GM03348 (cell line): ENCODE data around the gene SMIM26.
"Not testable (repeated sequence)": the region's sequence is repeated elsewhere in the genome, so short reads cannot be mapped to it uniquely, and the experiment has no call there.

Source experiments
- DNase-seq: peaks from one replicate; pipeline ENCODE4 v3.0.0; 2012; ENCODE audit warnings: low spot score

Gene SMIM26, protein sequence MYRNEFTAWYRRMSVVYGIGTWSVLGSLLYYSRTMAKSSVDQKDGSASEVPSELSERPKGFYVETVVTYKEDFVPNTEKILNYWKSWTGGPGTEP

DNA sequence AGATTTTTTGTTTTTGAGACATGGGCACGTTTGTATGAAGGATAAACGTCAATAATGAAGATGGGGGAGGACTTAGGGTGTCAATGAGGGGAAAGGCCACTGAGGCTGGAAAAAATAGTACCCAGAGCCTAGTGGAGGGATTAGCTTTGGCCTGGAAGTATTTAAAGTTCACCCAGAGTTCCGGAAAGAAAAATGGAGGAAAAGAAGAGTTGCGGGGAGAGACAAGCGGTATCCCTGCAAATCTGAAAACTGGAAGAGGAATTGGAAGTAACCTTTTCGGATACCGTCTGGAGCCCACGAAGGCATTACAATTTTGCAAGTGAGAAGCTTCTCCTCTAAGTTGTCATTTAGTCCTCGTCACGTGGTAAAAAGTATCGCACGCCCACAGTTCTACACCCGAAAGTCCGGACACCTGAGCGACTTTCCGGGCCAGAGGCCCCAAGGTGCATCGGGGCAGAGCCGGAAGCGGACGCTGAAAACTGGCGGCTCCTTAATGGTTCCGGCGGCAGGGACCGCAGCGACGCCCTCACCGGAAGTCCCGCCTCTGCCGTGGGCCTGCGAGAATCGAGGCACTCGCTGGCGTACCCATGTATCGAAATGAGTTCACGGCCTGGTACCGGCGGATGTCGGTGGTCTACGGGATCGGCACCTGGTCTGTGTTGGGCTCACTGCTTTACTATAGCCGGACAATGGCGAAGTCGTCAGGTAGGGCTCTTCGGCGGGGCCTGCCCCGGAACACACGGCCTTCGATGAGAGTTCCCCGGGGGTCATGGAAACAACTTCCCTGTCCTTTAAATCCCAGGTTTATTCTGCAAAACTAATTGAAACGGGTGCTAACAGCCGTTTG, at the start of gene SMIM26:
SMIM26 (plus strand) TSS at position 541 of the 847 bp plus-strand sequence; CDS start at position 588, 47 bp downstream.
- peak; percentile 95 for DNase-seq

- DNase-seq, result not testable (repeated sequence)
These were observed 45.2 kb upstream of the SMIM26 start for GRCh38 chr20:18522066-18522465.

DNA sequence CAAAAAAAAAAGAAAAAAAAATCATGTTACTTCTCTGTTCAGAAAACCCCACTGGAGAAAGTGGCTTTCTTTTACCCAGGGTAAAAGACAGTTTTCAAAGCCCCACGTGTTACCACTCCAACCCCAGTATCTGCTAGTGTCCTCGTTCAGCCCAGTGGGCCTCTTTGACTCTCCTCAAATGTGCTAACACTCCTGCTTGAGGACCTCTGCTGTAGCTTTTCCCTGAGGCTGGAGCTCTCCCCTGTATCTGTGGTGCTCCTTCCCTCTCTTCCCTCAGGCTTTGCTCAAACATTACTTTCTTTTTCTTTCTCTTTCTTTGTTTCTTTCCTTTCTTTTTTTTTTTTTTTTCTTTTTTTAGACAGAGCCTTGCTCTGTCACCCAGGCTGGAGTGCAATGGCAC, 44.2 kb upstream of the SMIM26 start:
- DNase-seq, result no peak

DNA sequence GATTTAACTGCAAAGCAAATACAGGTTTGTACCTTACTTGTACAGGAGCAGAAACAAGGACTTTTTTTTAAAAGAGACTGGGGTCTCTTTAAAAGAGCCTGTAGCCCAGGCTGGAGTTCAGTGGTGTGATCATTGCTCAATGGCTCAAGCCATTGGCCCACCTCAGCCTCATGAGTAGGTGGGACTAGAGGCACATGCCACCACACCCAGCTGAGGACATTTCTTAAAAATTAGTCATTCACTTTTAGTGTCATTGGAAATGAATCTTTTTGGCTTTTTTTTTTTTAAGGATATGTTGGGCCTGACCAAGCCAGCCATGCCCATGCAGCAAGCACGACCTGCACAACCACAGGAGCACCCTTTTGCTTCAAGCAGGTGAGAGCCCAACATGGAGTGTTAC, 42.6 kb upstream of the SMIM26 start:
- peak; percentile 55 for DNase-seq

DNA sequence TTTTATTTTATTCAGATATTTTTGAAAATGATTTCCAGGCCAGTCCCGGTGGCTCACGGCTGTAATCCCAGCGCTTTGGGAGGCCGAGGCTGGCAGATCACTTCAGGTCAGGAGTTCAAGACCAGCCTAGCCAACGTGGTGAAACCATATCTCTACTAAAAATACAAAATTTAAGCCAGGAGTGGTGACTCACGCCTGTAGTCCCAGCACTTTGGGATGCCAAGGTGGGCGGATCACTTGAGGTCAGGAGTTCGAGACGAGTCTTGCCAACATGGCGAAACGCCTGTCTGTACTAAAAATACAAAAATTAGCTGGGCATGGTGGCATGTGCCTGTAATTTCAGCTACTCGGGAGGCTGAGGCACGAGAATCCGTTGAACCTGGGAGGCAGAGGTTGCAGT, 40.5 kb upstream of the SMIM26 start:
- DNase-seq, result not testable (repeated sequence)

DNA sequence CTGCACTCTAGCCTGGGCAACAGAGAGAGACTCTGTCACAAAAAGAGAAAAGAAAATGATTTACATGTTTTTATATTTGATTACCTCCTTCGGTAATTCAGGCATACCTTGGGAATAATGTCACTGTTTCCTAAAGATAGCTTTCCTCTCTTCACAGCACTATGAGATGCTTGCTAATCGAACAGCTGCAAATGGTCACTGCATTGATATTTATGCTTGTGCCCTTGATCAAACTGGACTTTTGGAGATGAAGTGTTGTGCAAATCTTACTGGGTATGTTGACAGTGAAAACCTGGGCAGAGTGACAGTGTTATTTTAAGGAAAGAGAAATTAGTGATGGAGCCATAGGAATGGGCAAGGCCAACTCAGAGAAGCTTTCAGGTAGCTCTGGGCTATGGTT, 39.9 kb upstream of the SMIM26 start:
- DNase-seq, result no peak

DNA sequence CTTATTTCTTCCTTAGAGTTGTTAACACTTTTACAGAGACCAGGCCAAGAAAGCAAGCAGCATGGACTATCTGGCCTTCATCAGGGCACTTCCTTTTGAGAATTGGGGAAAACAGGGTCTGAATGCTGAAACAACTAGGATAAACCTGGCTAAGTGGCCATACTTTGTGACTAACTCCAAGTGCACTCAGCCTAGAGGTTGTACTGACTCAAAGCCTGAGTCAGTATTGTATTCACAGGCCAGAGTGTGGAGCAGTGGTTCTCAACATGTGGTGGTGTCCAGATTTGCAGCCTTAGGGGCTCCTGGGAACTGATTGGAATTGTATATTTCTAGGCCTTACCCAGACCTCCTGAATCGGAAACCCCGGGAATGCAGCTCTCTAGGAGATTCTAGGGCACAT, 39.4 kb upstream of the SMIM26 start:
- DNase-seq, result peak; percentile 49

GRCh38 chr20:18529041-18529440, 38.2 kb upstream of the SMIM26 start:
- no peak for DNase-seq

DNA sequence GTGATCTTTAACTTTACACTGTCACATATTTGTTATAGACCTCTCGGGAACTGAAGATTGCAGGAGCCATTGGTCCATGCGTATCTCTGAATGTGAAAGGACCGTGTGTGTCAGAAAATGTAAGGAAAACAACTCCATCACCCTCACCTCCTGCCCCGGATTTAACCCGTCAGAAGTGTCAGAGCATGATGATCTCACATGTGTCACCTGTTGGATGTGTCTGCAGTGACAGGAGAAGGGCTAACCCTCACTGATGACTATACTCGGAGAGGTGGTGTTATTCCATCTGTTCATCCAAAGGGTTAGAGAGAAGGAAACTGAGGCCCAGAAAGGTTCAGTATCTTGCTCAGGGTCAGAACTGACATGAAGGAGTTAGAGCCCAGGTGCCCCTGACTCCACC, 34.6 kb upstream of the SMIM26 start:
- DNase-seq, result no peak

DNA sequence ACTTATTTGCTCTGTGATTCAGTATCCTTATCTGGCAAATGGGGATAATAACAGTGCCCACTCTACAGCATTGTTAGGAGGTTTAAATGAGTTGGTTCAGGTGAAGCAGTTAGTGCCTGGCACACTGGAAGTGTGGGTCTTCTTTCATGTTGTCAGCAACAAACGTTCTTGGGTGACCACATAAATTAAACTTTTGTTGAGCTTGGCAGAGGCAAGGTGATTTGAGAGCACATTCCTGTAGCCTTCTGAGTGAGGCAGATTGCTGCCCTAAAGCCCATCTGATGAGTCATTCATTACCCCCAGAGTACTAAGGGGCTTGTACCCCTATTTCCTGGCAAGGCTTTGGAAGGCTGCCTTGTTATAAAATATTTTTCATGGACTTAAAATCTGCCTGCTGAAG, 33.7 kb upstream of the SMIM26 start:
- no peak for DNase-seq

DNA sequence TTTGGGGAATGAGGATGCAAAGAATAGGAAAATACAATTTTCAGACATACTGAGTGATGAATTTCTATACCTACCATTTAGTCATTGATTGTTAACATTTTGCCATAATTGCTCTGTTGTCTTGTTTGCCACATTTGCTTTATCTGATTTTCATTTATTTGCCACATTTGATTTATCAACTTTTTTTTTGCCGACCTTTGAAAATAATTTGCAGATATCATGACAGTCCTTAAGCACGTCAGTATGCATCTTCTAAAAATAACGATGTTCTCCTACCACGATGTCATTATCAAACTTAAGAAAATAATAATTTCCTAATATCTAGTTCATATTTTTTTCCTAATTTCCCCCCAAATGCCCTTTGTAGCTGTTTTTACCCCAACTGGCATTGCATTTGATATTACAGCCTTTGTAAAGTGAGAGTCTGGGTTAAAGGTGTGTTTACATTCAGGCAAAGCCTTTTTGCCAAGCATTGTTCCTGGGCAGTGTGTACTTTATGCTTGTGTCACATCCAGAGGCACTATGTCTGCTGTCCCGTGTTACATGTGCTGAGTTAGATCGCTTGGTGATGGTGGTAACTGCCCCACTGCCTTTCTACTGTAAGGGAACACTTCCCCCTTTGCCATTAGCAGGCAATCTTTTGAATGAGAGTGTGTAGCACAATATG, 33.1 kb upstream of the SMIM26 start:
- no peak for DNase-seq

GRCh38 chr20:18537651-18538050, 29.6 kb upstream of the SMIM26 start:
- no peak for DNase-seq

GRCh38 chr20:18541741-18542140, 25.5 kb upstream of the SMIM26 start:
- no peak for DNase-seq

DNA sequence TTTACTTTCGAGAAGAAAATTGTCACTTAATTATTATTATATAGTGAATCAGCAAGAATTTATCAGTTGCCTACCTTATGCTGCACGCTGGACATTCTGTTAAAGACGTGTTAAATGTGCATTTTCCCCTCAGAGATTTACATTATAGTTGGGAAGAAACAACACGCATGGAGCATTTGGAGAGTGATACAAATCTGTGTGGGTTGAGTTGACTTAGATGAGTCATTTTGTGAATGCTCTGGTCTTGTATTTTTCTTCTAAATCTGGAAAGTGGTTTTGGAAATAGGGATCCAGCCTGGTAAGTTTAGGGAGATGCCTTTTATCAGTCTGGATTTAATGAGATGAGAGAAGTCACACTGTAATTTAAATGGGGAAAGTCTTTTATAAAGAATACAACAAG, 24.0 kb upstream of the SMIM26 start:
- peak; percentile 19 for DNase-seq

GRCh38 chr20:18543932-18544331, 23.3 kb upstream of the SMIM26 start:
- no peak for DNase-seq

DNA sequence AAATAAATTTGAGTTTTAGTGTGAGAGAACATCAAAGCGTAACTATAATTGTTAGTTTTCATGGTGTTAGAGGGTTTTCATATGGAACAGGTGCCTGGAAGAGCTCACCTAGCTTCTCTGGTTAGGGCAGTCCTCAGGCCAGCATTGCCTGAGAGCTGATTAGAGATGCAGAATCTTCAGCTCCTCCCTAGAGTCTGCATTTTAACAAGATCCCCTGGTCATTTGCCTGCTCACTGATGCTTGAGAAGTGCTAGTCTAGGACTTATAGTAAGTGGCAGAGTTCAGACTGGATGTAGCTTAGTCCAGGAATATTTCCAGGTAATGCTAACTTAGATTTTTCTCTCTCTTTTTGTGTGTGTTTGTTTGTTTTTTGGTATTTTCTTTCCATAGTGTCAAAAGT, 21.7 kb upstream of the SMIM26 start:
- no peak for DNase-seq

DNA sequence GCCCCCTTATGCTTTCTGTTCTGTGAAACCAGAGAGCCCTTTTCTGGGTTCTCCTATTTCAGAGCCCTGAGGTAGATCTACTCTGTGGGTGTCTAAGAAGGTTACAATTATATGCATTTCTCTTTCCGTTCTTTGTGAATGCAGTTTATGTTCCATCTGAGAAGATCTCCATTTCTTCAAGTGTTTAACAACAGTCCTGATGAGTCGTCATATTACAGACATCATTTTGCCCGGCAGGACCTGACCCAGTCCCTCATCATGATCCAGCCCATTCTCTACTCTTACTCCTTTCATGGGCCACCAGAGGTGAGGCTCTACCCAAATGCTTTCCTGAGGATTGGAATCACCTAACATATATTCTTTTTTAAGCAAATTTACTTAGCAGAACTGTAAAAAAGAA, 18.8 kb upstream of the SMIM26 start:
- DNase-seq, result no peak

DNA sequence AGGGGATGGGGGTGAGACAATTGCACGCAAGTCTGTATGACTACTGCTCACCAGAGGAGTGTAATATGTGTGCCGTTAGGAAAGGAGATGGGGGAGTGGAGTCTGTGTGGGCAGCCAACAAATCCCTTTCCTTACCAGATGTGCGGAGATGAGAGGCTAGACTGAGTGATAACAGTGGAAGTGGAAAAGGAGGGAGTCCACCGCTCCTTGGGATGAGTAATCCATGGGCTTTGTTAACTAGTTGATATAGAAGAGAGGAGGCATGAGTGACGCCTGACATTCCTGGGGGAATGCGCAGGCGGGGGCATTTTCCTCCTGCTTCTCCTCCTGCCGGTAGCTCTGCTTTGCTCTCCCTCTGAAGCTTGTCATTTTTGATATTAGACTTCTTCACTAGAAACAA, 13.5 kb upstream of the SMIM26 start:
- no peak for DNase-seq

DNA sequence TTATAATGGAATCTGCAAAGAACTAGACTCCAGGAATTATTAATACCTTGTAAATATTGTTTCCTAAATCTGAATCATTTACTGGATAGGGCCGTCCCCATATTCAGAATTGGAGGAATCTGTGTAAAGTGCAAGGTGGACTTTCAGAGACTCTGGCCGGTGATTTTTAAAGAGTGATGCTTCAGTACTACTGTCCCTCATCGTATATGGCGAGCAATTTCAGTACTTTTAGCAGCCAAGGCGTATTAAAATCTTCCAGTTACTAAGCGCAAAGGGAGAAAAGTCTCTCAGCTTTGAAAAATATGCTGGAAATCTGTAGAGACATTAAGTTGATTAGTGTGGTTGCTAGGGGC, 483 bp downstream of the SMIM26 start:
- no peak for DNase-seq

GRCh38 chr20:18571009-18571408, 3.8 kb downstream of the SMIM26 start:
- no peak for DNase-seq

DNA sequence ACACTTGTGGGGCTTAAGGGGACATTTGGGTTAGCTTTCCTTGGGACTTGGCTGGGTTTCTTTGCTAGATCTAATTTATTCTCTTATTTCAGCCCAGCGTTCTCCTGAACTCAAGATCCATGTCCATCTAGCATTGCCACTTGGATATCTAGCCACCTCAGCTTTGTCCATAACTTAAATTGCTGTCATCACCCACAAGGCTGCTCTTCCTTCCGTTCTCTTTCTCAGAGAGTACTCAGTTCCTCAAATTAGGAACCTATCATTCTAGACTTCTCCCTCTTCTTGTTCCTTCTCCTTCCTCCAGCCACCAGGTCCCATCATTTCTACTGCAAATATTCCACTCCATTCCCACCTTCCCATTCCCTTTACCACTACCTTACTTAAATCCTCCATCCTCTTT, 4.3 kb downstream of the SMIM26 start:
- no peak for DNase-seq

- no peak for DNase-seq
These were observed 10.7 kb downstream of the SMIM26 start for GRCh38 chr20:18577942-18578341.

- DNase-seq, result no peak
These were observed 11.3 kb downstream of the SMIM26 start for GRCh38 chr20:18578581-18578980.

- DNase-seq, result no peak
These were observed 12.8 kb downstream of the SMIM26 start for GRCh38 chr20:18580012-18580411.
